K562 (cell line): ENCODE results near the gene KRT80. TPM values are rescaled to one million over a fixed set of nuclear protein-coding genes. Genes with fewer than 3 reads are reported as not detected.

ENCODE experiments used
- ATAC-seq: fragments of 200-7000 bp; cut with Tn5 transposase; 3 replicates; pipeline ENCODE4 v1.9.1; 2020; ENCODE audit warnings: moderate library complexity
- BruUV-seq: library from RNA; stranded (reverse); fragments of 400-500 nt; replicated peaks from 2 replicates; lab custom pipeline; 2021; lab: Mats Ljungman, UMichigan
- CTCF ChIA-PET: fragments of 300-600 bp; formaldehyde crosslinking; extraction: SDS; loops from one replicate; lab custom pipeline; 2021; ENCODE audit warnings: low intra/inter-chr PET ratio; lab: Yijun Ruan, JAX
- POLR2A ChIA-PET: fragments of 300-600, 350-650 bp; sonication (Branson Sonifier 250); formaldehyde crosslinking; extraction: SDS; loops from one replicate; lab custom pipeline; 2021; ENCODE audit warnings: antibody characterized with exemption, inconsistent platforms; lab: Yijun Ruan, JAX
- DNase-seq, 4 experiments: peaks; one replicate each; pipeline versions ENCODE4 v3.0.0 to v3.0.0-alpha.2; 2011 to 2018; ENCODE audit warnings: low spot score in 3 of 4, mixed read lengths in 3 of 4; ENCODE audit errors: extremely low read depth in 1 of 4
- FAIRE-seq: peaks from 2 replicates; lab custom pipeline; 2011; peaks lifted over from hg19 to GRCh38; lab: Jason Lieb, UNC
- H2AFZ ChIP-seq: 2 replicates; pipeline ENCODE4 v1.6.0; 2011; ENCODE audit warnings: low read depth, low read length, control low read depth, inconsistent platforms
- H3K27ac ChIP-seq: fragments of 200-600 bp; 3 replicates; pipeline ENCODE4 v1.8.0; 2011; ENCODE audit warnings: low read depth, mild to moderate bottlenecking, control low read depth, inconsistent platforms, low read length, moderate library complexity, mixed read lengths; ENCODE audit errors: extremely low read depth
- H3K27me3 ChIP-seq, 2 experiments: fragments of 300-600 bp in 1 of 2; 2 replicates in 1 of 2; 3 replicates in 1 of 2; pipeline versions ENCODE4 v1.6.0 to v1.8.0; 2011; ENCODE audit warnings: inconsistent platforms in 2 of 2, low read length in 2 of 2, mild to moderate bottlenecking in 1 of 2, mixed read lengths in 1 of 2, moderate library complexity in 1 of 2; ENCODE audit not compliant: control insufficient read depth in 2 of 2, insufficient read depth in 2 of 2
- H3K36me3 ChIP-seq: fragments of 300-600 bp; 3 replicates; pipeline ENCODE4 v1.8.0; 2011; ENCODE audit warnings: mild to moderate bottlenecking, low read length, inconsistent platforms; ENCODE audit not compliant: control insufficient read depth, insufficient read depth
- H3K4me1 ChIP-seq, 2 experiments: fragments of 200-600 bp in 1 of 2; replicated peaks in 1 of 2; 2 replicates in 1 of 2; 3 replicates in 1 of 2; pipeline versions ENCODE4 v1.5.1 to v1.8.0; 2011; ENCODE audit warnings: inconsistent platforms in 2 of 2, low read length in 2 of 2, mild to moderate bottlenecking in 1 of 2, mixed read lengths in 1 of 2, moderate library complexity in 1 of 2; ENCODE audit not compliant: control insufficient read depth in 2 of 2, insufficient read depth in 2 of 2
- H3K4me2 ChIP-seq: 2 replicates; pipeline ENCODE4 v1.6.1; 2011; ENCODE audit warnings: low read length, control low read depth, inconsistent platforms, mixed read lengths; ENCODE audit not compliant: insufficient read depth
- H3K4me3 ChIP-seq: fragments of 200-600 bp; sonication (generic), shearing (Covaris generic); 2 replicates; pipeline ENCODE4 v1.5.1; 2016; ENCODE audit warnings: control low read depth, inconsistent platforms
- H3K79me2 ChIP-seq: fragments of 200-600 bp; 3 replicates; pipeline ENCODE4 v1.8.0; 2011; ENCODE audit warnings: low read length, inconsistent platforms; ENCODE audit not compliant: control insufficient read depth, insufficient read depth
- H3K9ac ChIP-seq, 2 experiments: 2 replicates each; pipeline versions ENCODE4 v1.6.0 to v1.6.1; 2011; ENCODE audit warnings: low read depth in 2 of 2, low read length in 2 of 2, control low read depth in 1 of 2, inconsistent platforms in 1 of 2, mild to moderate bottlenecking in 1 of 2, mixed read lengths in 1 of 2; ENCODE audit not compliant: insufficient read depth in 1 of 2
- H3K9me1 ChIP-seq: one replicate; pipeline ENCODE4 v1.6.0; 2011; ENCODE audit warnings: inconsistent platforms, mild to moderate bottlenecking, low read length, moderate library complexity; ENCODE audit not compliant: control insufficient read depth, insufficient read depth
- H3K9me3 ChIP-seq: replicated peaks from 2 replicates; pipeline ENCODE4 v1.5.1; 2011; ENCODE audit warnings: low read depth, low read length, inconsistent platforms; ENCODE audit not compliant: control insufficient read depth, insufficient read depth
- H4K20me1 ChIP-seq: replicated peaks from 2 replicates; pipeline ENCODE4 v1.6.1; 2011; ENCODE audit warnings: low read length, inconsistent platforms, mixed read lengths; ENCODE audit not compliant: control insufficient read depth, insufficient read depth
- ESRRA ChIP-seq: fragments of 450-650 bp; IDR thresholded peaks from 2 replicates; pipeline ENCODE4 v1.6.1; 2014; ENCODE audit warnings: low read depth, mild to moderate bottlenecking, moderate library complexity, borderline replicate concordance
- FOXK1 ChIP-seq: sonication (generic); formaldehyde crosslinking; IDR thresholded peaks from 2 replicates; pipeline ENCODE4 v1.8.0; 2022; ENCODE audit warnings: missing genetic modification reagents, mild to moderate bottlenecking, borderline replicate concordance
- GABPA ChIP-seq: fragments of 200-800 bp; sonication (Bioruptor generic); conservative IDR thresholded peaks from 2 replicates; pipeline ENCODE4 v1.6.1; 2016; ENCODE audit warnings: low read depth, missing genetic modification characterization, missing compliant biosample characterization
- HDAC1 ChIP-seq, 2 experiments: fragments of 450-650 bp; IDR thresholded peaks; 2 replicates each; pipeline ENCODE4 v1.6.1; 2016 to 2017; ENCODE audit warnings: inconsistent platforms in 1 of 2, mild to moderate bottlenecking in 1 of 2, moderate library complexity in 1 of 2
- HES1 ChIP-seq: fragments of 450-650 bp; IDR thresholded peaks from 2 replicates; pipeline ENCODE4 v1.6.1; 2016; ENCODE audit warnings: low read depth, mild to moderate bottlenecking, moderate library complexity
- ILK ChIP-seq: fragments of 450-650 bp; IDR thresholded peaks from 2 replicates; pipeline ENCODE4 v1.6.1; 2016; ENCODE audit warnings: missing genetic modification characterization, low read depth, mild to moderate bottlenecking, missing compliant biosample characterization, moderate library complexity, borderline replicate concordance
- LEF1 ChIP-seq: fragments of 450-650 bp; IDR thresholded peaks from 2 replicates; pipeline ENCODE4 v1.6.1; 2016; ENCODE audit warnings: mild to moderate bottlenecking
- MITF ChIP-seq: IDR thresholded peaks from 2 replicates; pipeline ENCODE4 v1.6.1; 2014; ENCODE audit warnings: antibody characterized with exemption
- NFE2L1 ChIP-seq: fragments of 450-650 bp; IDR thresholded peaks from 2 replicates; pipeline ENCODE4 v1.6.1; 2016; ENCODE audit warnings: missing genetic modification characterization, low read depth, mild to moderate bottlenecking, missing compliant biosample characterization, moderate library complexity, borderline replicate concordance
- PCBP2 ChIP-seq: fragments of 200-400 bp; formaldehyde crosslinking; IDR thresholded peaks from 2 replicates; pipeline ENCODE4 v1.6.1; 2018; ENCODE audit warnings: low read length, low read depth, mild to moderate bottlenecking, moderate library complexity; ENCODE audit not compliant: poor library complexity, severe bottlenecking
- ZNF431 ChIP-seq: sonication (generic); formaldehyde crosslinking; IDR thresholded peaks from 2 replicates; pipeline ENCODE4 v1.8.0; 2022; ENCODE audit warnings: mild to moderate bottlenecking, missing genetic modification reagents
- ZNF584 ChIP-seq: fragments of 200-800 bp; sonication (Bioruptor generic); IDR thresholded peaks from 2 replicates; pipeline ENCODE4 v1.6.1; 2016; ENCODE audit warnings: low read depth, mild to moderate bottlenecking, missing genetic modification characterization, missing compliant biosample characterization
- WGBS: fragments of 100-300 bp; shearing (Covaris generic); methylation state at CpG from one replicate; pipeline ENCODE4 v1.1.6; 2016; ENCODE audit warnings: low coverage, mixed read lengths; ENCODE audit not compliant: insufficient coverage; ENCODE audit errors: missing lambda C conversion rate; 5-methylcytosine and 5-hydroxymethylcytosine counted together
- in situ Hi-C: fragments of 300-500 bp; cut with MboI; formaldehyde crosslinking; loops from 4 replicates; pipeline ENCODE4 v1.15.0; 2018; ENCODE audit warnings: inconsistent platforms, mixed read lengths
- intact Hi-C: fragments of 100-400 bp; cut with micrococcal nuclease; formaldehyde crosslinking; loops from 2 replicates; pipeline ENCODE4 v1.14.2; 2022
- polyA plus RNA-seq, 8 experiments: library from polyadenylated mRNA; depleted of rRNA in 4 of 8; stranded (reverse) in 5 of 8; unstranded in 3 of 8; fragments of >200 nt; fragmentation: Nextera tagmentation in 2 of 8; fragmentation: Illumina TruSeq in 1 of 8; extraction: Ambion mirVana in 2 of 8; extraction: Trizol in 1 of 8; gene quantifications; 2 replicates each; pipeline versions ENCODE4 v1.2.1 to v1.2.3, GENCODE V29; 2011 to 2014; ENCODE audit warnings: inconsistent platforms in 1 of 8, missing spikeins in 1 of 8
- total RNA-seq, 7 experiments: library from RNA; depleted of rRNA in 6 of 7; stranded (reverse); fragments of >200 nt in 6 of 7; fragmentation: Illumina TruSeq in 2 of 7; extraction: Trizol in 2 of 7; gene quantifications; 2 replicates each; pipeline versions ENCODE4 v1.2.1 to v1.2.3, GENCODE V29; 2011 to 2021; ENCODE audit warnings: low replicate concordance in 1 of 7

Gene KRT80
- total and polyA plus RNA-seq, 9 of the 15 experiments (the other 6 are each of a cell fraction or from before 2014, with no cell fraction given), result not detected

GRCh38 chr12:52181746-52182145 lies 10.1 kb downstream of the KRT80 start:
- ChIA-PET POLR2A (interaction anchor here (0.6 kb wide), 2 partner anchors 620 to 1117 kb away, joined by 3 read pairs; no protein-coding TSS in a partner anchor), CTCF (no interaction called here)
- Histone ChIP-seq H3K4me3 (no peak overlapping the region), H3K9ac (no peak overlapping the region), H3K27ac (no peak overlapping the region), H4K20me1 (peaks cover 31% of the 10 kb centered on the region), H3K4me1 (no peaks in the 10 kb centered on the region; a peak in 1 of 5 replicates), H3K36me3 (no peaks in the 10 kb centered on the region), H3K9me3 (no peaks in the 10 kb centered on the region), H3K9me1 (no peaks in the 10 kb centered on the region), H2AFZ (no peak overlapping the region), H3K27me3 (peaks cover 10 to 63% of the 10 kb centered on the region in 2 experiments; a peak in 3 of 5 replicates), H3K79me2 (no peaks in the 10 kb centered on the region), H3K4me2 (no peak overlapping the region)
- BruUV-seq, result no TSS peak
- in situ Hi-C loops, result no loop called here
- ATAC-seq, result no peak
- intact Hi-C loops, result no loop called here
- no peak for DNase-seq
- TF ChIP-seq ZNF431 (CRISPR knock-in tag) (no peak), MITF (no peak)
- FAIRE-seq, result no peak
- WGBS, result 2% methylated on average over 9 of the region's 9 CpGs

- in situ Hi-C loops (no loop called here), intact Hi-C loops (no loop called here)
- POLR2A ChIA-PET, result interaction anchor here (0.6 kb wide), 2 partner anchors 621 to 1117 kb away, joined by 3 read pairs; no protein-coding TSS in a partner anchor
- ATAC-seq (no peak), DNase-seq (no peak), FAIRE-seq (no peak)
- no peaks in the 10 kb centered on the region for H3K36me3 ChIP-seq
- no peak overlapping the region for H3K27ac ChIP-seq
- CTCF ChIA-PET, result no interaction called here
- no peaks in the 10 kb centered on the region for H3K9me1 ChIP-seq
- H3K9me3 ChIP-seq, result no peaks in the 10 kb centered on the region
- H3K27me3 ChIP-seq, result peaks cover 11 to 67% of the 10 kb centered on the region in 2 experiments; a peak in 3 of 5 replicates
- no peak overlapping the region for H3K4me3 ChIP-seq
- peaks cover 31% of the 10 kb centered on the region for H4K20me1 ChIP-seq
- H2AFZ ChIP-seq, result no peak overlapping the region
- 5% methylated on average over 4 of the region's 6 CpGs for WGBS
- H3K4me1 ChIP-seq, result no peaks in the 10 kb centered on the region; a peak in 1 of 5 replicates
- BruUV-seq, result no TSS peak
- H3K79me2 ChIP-seq, result no peaks in the 10 kb centered on the region
- H3K9ac ChIP-seq, result no peak overlapping the region
- no peak overlapping the region for H3K4me2 ChIP-seq
- TF ChIP-seq ESRRA (no peak), HES1 (no peak), ILK (tag) (no peak), LEF1 (no peak), HDAC1 (IDR thresholded peaks at IDR 0.05) (no peak), GABPA (no peak), PCBP2 (no peak), ZNF584 (no peak), NFE2L1 (tag) (no peak), FOXK1 (CRISPR knock-in tag) (no peak)
Observed at GRCh38 chr12:52180971-52181628, 10.7 kb downstream of the KRT80 start.
